ENCODE measurements around the gene TRIM56. TPM values are rescaled to one million over a fixed set of nuclear protein-coding genes. Genes with fewer than 3 reads are reported as not detected.
"Not testable (repeated sequence)": the region's sequence is repeated elsewhere in the genome, so short reads cannot be mapped to it uniquely, and the experiment has no call there.

TRIM56 gene
- total and polyA plus RNA-seq, 4 experiments from 2014 or later = 2.8 to 81.1 (median 47.8) TPM

DNA sequence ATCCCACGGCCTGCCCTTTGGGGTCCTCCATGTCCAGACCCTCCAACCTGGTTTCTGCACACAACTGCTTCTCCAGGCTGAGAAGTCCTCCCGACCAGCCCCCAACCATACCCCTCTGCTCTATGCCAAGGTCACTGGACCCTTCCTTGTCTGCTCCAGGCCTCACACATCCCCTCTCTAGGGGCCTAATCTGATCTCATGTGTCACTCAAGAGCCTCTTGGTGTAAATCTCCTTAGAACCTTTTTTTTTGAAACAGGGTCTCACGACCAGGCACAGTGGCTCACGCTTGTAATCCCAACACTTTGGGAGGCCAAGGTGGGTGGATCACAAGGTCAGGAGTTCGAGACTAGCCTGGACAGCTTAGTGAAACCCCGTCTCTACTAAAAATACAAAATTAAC is 24.1 kb downstream of the TRIM56 start:
- ChIA-PET POLR2A (ENCODE audit: partially characterized antibody) (no interaction called here), CTCF (ENCODE audit: partially characterized antibody) (interaction anchor here (1.0 to 1.6 kb wide), 2 partner anchors 32 to 51 kb away, joined by 3 to 4 read pairs; no protein-coding TSS in a partner anchor)
- peaks cover 11% of the 10 kb centered on the region in 2 donors for H3K27me3 Mint-ChIP-seq
- H3K4me1 Mint-ChIP-seq = no peaks in the 10 kb centered on the region
- H3K4me3 Mint-ChIP-seq = no peak overlapping the region
- no peaks in the 10 kb centered on the region for H3K4me1 ChIP-seq (ENCODE audit: insufficient read depth, low read length)
- no peak overlapping the region for H3K4me3 ChIP-seq (ENCODE audit: low read length in 2 of 2)
- peaks cover 0 to 2% (median 0%) of the 10 kb centered on the region in 8 donors for H3K9me3 Mint-ChIP-seq
- no peaks in the 10 kb centered on the region for H3K27me3 ChIP-seq (ENCODE audit: insufficient read depth, low read length)
- no peak overlapping the region for H3K27ac Mint-ChIP-seq
- no peaks in the 10 kb centered on the region for H3K36me3 Mint-ChIP-seq
- intact Hi-C loops (cut with micrococcal nuclease) = no loop called here
- no peaks in the 10 kb centered on the region for H3K9me3 ChIP-seq (ENCODE audit: control insufficient read depth in 1 of 2, low read length in 2 of 2)
- H3K27ac ChIP-seq (ENCODE audit: low read depth, low read length) = no peak overlapping the region
- no peak for DNase-seq
- no peaks in the 10 kb centered on the region for H3K36me3 ChIP-seq (ENCODE audit: insufficient read depth, low read length)

DNA sequence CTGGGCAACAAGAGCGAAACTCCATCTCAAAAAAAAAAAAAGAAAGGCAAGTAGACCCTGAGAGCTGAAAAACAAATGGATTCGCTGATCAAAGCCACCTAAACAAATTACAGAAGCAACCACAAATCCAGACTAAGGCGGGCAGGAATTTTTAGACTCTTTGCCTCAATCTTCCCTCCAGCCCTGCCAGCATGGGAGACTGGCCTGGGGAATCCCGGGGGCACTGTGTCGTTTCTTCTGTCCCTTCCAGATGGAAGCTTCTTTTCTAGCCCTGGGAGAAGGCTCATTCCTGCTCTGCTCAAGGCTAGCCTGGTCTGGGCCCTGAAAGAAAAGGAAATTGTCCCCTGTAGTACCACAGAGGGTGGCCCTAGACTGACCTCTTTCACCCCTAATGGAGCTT is 26.0 kb downstream of the TRIM56 start:
- Histone ChIP-seq H3K9me3 (ENCODE audit: control insufficient read depth in 1 of 2, low read length in 2 of 2) (no peaks in the 10 kb centered on the region), H3K36me3 (ENCODE audit: insufficient read depth, low read length) (no peaks in the 10 kb centered on the region), H3K4me1 (ENCODE audit: insufficient read depth, low read length) (no peaks in the 10 kb centered on the region), H3K27ac (ENCODE audit: low read depth, low read length) (no peak overlapping the region), H3K4me3 (ENCODE audit: low read length in 2 of 2) (no peak overlapping the region), H3K27me3 (ENCODE audit: insufficient read depth, low read length) (no peaks in the 10 kb centered on the region)
- no peak overlapping the region for H3K4me3 Mint-ChIP-seq
- DNase-seq = no peak
- H3K36me3 Mint-ChIP-seq = no peaks in the 10 kb centered on the region
- H3K9me3 Mint-ChIP-seq = peaks cover 0 to 2% (median 0%) of the 10 kb centered on the region in 8 donors
- CTCF ChIA-PET (ENCODE audit: partially characterized antibody) = no interaction called here
- no peak overlapping the region for H3K27ac Mint-ChIP-seq
- intact Hi-C loops (cut with micrococcal nuclease) = no loop called here
- peaks cover 7 to 9% of the 10 kb centered on the region in 2 donors for H3K27me3 Mint-ChIP-seq
- POLR2A ChIA-PET (ENCODE audit: partially characterized antibody) = no interaction called here
- H3K4me1 Mint-ChIP-seq = no peaks in the 10 kb centered on the region

DNA sequence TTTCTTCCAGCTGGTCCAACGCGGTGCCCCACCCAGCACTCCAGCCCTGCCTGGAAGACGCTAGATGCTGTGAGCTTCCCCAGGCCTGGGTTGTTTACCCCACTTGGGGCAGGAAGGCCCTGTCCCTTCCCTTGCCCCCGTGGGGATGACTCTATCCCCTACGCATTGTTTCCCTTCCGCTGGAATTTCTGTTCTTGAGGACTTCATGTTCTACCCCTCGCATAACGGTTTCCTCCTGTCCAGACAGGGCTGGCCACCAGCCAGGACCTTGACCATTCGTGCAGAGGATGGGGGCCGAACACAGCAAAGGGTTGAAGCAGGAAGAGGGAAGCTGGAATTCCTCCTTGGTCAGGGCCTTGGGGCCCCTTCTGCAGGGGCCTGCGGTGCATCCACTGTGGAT is 27.0 kb downstream of the TRIM56 start:
- H3K4me1 ChIP-seq (ENCODE audit: insufficient read depth, low read length) = no peaks in the 10 kb centered on the region
- Mint-ChIP-seq H3K4me3 (no peak overlapping the region), H3K27me3 (peaks cover 9 to 10% of the 10 kb centered on the region in 2 donors), H3K36me3 (no peaks in the 10 kb centered on the region), H3K9me3 (peaks cover 0 to 2% (median 0%) of the 10 kb centered on the region in 8 donors), H3K4me1 (no peaks in the 10 kb centered on the region), H3K27ac (no peak overlapping the region)
- no peaks in the 10 kb centered on the region for H3K36me3 ChIP-seq (ENCODE audit: insufficient read depth, low read length)
- POLR2A ChIA-PET (ENCODE audit: partially characterized antibody) = no interaction called here
- H3K9me3 ChIP-seq (ENCODE audit: control insufficient read depth in 1 of 2, low read length in 2 of 2) = no peaks in the 10 kb centered on the region
- H3K27ac ChIP-seq (ENCODE audit: low read depth, low read length) = no peak overlapping the region
- H3K4me3 ChIP-seq (ENCODE audit: low read length in 2 of 2) = no peak overlapping the region
- intact Hi-C loops (cut with micrococcal nuclease) = no loop called here
- CTCF ChIA-PET (ENCODE audit: partially characterized antibody) = no interaction called here
- no peak for DNase-seq
- H3K27me3 ChIP-seq (ENCODE audit: insufficient read depth, low read length) = no peaks in the 10 kb centered on the region

DNA sequence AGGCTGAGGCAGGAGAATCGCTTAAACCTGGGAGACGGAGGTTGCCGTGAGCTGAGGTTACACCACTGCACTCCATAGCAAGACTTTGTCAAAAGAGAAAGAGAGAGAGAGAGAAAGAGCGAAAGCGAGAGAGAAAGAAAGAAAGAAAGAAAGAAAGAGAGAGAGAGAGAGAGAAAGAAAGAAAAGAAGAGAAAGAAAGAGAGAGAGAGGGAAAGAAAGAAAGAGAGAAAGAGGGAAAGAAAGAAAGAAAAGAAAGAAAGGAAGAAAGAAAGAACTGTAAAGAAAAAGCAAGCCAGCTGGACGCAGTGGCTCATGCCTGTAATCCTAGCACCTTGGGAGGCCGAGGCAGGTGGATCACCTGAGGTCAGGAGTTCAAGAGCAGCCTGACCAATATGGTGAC is 27.9 kb downstream of the TRIM56 start:
- intact Hi-C loops (cut with micrococcal nuclease); H3K27ac Mint-ChIP-seq; H3K4me3 ChIP-seq (ENCODE audit: low read length in 2 of 2); H3K9me3 ChIP-seq (ENCODE audit: control insufficient read depth in 1 of 2, low read length in 2 of 2); H3K9me3 Mint-ChIP-seq; DNase-seq; H3K4me1 ChIP-seq (ENCODE audit: insufficient read depth, low read length); H3K36me3 ChIP-seq (ENCODE audit: insufficient read depth, low read length); H3K36me3 Mint-ChIP-seq; H3K4me1 Mint-ChIP-seq; CTCF ChIA-PET (ENCODE audit: partially characterized antibody); H3K27me3 ChIP-seq (ENCODE audit: insufficient read depth, low read length); POLR2A ChIA-PET (ENCODE audit: partially characterized antibody); H3K27ac ChIP-seq (ENCODE audit: low read depth, low read length); H3K27me3 Mint-ChIP-seq: not testable (repeated sequence)
- H3K4me3 Mint-ChIP-seq = peak overlapping the region in 1 of 8 donors; percentile 76

DNA sequence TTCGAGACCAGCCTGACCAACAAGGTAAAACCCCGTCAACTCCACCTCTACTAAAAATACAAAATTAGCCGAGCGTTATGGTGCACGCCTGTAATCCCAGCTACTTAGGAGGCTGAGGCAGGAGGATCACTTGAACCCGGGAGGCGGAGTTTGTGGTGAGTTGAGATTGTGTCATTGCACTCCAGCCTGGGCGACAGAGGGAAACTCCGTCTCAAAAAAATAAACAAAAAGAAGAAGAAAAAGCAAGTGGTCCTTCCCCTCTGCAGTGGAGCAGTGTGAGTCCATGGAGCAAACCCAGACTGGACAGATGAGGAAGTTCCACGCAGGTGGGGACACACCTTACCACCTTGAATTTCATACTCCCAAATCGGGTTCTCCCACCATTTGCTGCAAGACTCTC is 28.6 kb downstream of the TRIM56 start:
- Histone ChIP-seq H3K27ac (ENCODE audit: low read depth, low read length) (no peak overlapping the region), H3K4me1 (ENCODE audit: insufficient read depth, low read length) (no peaks in the 10 kb centered on the region), H3K4me3 (ENCODE audit: low read length in 2 of 2) (no peak overlapping the region), H3K36me3 (ENCODE audit: insufficient read depth, low read length) (no peaks in the 10 kb centered on the region), H3K9me3 (ENCODE audit: control insufficient read depth in 1 of 2, low read length in 2 of 2) (no peaks in the 10 kb centered on the region), H3K27me3 (ENCODE audit: insufficient read depth, low read length) (no peaks in the 10 kb centered on the region)
- no peaks in the 10 kb centered on the region for H3K4me1 Mint-ChIP-seq
- ChIA-PET POLR2A (ENCODE audit: partially characterized antibody) (no interaction called here), CTCF (ENCODE audit: partially characterized antibody) (no interaction called here)
- intact Hi-C loops (cut with micrococcal nuclease) = no loop called here
- peaks cover 5 to 12% of the 10 kb centered on the region in 2 donors for H3K27me3 Mint-ChIP-seq
- H3K9me3 Mint-ChIP-seq = no peaks in the 10 kb centered on the region
- DNase-seq = no peak
- H3K36me3 Mint-ChIP-seq = no peaks in the 10 kb centered on the region
- no peak overlapping the region for H3K4me3 Mint-ChIP-seq
- no peak overlapping the region for H3K27ac Mint-ChIP-seq

DNA sequence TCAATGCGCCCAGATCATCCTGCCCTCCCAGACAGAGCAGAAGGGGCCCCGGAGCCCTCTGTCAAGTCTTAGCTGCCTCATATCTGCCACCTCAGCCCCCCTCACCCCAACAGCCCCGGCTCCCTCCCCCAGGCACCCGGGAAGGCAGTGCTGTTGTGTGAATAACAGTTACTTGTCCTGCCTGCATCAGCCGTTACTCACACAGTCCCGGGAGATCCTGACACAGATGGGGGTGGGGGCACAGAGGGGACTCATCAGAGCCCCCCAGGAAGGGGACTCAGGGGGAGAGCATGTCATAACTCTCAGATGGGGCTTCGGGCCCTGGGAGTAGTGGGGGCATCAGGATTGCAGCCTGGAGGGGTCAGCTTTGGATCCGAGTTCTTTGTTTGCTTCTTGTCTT is 29.2 kb downstream of the TRIM56 start:
- H3K36me3 Mint-ChIP-seq = no peaks in the 10 kb centered on the region
- no peak overlapping the region for H3K27ac ChIP-seq (ENCODE audit: low read depth, low read length)
- POLR2A ChIA-PET (ENCODE audit: partially characterized antibody) = no interaction called here
- H3K27me3 Mint-ChIP-seq = peaks cover 5 to 15% of the 10 kb centered on the region in 2 donors
- H3K4me1 Mint-ChIP-seq = no peaks in the 10 kb centered on the region
- H3K27ac Mint-ChIP-seq = no peak overlapping the region
- DNase-seq = no peak
- CTCF ChIA-PET (ENCODE audit: partially characterized antibody) = interaction anchor here (0.7 kb wide), 1 partner anchor 78 kb away, joined by 3 read pairs; no protein-coding TSS in a partner anchor
- H3K4me3 Mint-ChIP-seq = no peak overlapping the region
- H3K27me3 ChIP-seq (ENCODE audit: insufficient read depth, low read length) = no peaks in the 10 kb centered on the region
- H3K9me3 Mint-ChIP-seq = no peaks in the 10 kb centered on the region
- no peaks in the 10 kb centered on the region for H3K36me3 ChIP-seq (ENCODE audit: insufficient read depth, low read length)
- no peaks in the 10 kb centered on the region for H3K4me1 ChIP-seq (ENCODE audit: insufficient read depth, low read length)
- intact Hi-C loops (cut with micrococcal nuclease) = no loop called here
- no peaks in the 10 kb centered on the region for H3K9me3 ChIP-seq (ENCODE audit: control insufficient read depth in 1 of 2, low read length in 2 of 2)
- no peak overlapping the region for H3K4me3 ChIP-seq (ENCODE audit: low read length in 2 of 2)

DNA sequence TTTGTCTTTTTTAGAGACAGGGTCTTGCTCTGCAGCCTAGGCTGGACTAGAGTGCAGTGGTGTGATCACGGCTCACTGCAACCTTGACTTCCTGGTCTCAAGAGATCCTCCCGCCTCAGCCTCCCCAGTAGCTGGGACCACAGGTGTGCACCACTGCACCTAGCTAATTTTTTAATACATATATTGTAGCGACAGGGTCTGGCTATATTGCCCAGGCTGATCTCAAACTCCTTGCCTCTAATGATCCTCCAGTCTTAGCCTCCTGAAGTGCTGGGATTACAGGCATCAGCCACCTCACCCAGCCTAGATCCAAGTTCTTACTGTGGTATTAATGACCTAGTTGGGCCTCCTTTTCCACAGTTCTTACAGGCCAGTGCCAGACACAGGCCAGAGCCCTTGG is 29.9 kb downstream of the TRIM56 start:
- Histone ChIP-seq H3K27ac (ENCODE audit: low read depth, low read length) (no peak overlapping the region), H3K27me3 (ENCODE audit: insufficient read depth, low read length) (no peaks in the 10 kb centered on the region), H3K36me3 (ENCODE audit: insufficient read depth, low read length) (no peaks in the 10 kb centered on the region), H3K9me3 (ENCODE audit: control insufficient read depth in 1 of 2, low read length in 2 of 2) (no peaks in the 10 kb centered on the region), H3K4me1 (ENCODE audit: insufficient read depth, low read length) (no peaks in the 10 kb centered on the region), H3K4me3 (ENCODE audit: low read length in 2 of 2) (no peak overlapping the region)
- CTCF ChIA-PET (ENCODE audit: partially characterized antibody) = interaction anchor here (0.7 kb wide), 1 partner anchor 77 kb away, joined by 3 read pairs; no protein-coding TSS in a partner anchor
- POLR2A ChIA-PET (ENCODE audit: partially characterized antibody) = no interaction called here
- no peaks in the 10 kb centered on the region for H3K4me1 Mint-ChIP-seq
- intact Hi-C loops (cut with micrococcal nuclease) = no loop called here
- no peaks in the 10 kb centered on the region for H3K9me3 Mint-ChIP-seq
- H3K27ac Mint-ChIP-seq = no peak overlapping the region
- no peaks in the 10 kb centered on the region for H3K36me3 Mint-ChIP-seq
- no peak overlapping the region for H3K4me3 Mint-ChIP-seq
- DNase-seq = no peak
- H3K27me3 Mint-ChIP-seq = peaks cover 12 to 20% of the 10 kb centered on the region in 2 donors

DNA sequence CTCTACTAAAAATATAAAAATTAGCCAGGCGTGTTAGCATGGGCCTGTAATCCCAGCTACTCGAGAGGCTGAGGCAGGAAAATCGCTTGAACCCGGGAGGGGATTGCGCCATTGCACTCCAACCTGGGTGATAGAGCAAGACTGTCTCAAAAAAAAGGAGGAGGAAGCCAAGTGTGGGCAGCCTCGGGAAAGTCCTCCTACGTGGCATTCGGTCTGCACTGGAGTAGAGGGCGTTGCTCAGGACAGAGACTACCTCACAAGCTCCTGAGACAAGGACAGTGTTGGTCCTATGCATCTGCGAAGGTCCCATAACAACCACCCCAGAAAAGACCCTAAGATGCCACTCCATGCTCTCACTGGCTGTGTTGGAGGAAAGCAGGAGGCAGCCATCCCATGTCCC is 31.6 kb downstream of the TRIM56 start:
- H3K9me3 Mint-ChIP-seq = no peaks in the 10 kb centered on the region
- no peak for DNase-seq
- H3K36me3 Mint-ChIP-seq = no peaks in the 10 kb centered on the region
- Histone ChIP-seq H3K36me3 (ENCODE audit: insufficient read depth, low read length) (no peaks in the 10 kb centered on the region), H3K27ac (ENCODE audit: low read depth, low read length) (no peak overlapping the region), H3K4me1 (ENCODE audit: insufficient read depth, low read length) (no peaks in the 10 kb centered on the region), H3K9me3 (ENCODE audit: control insufficient read depth in 1 of 2, low read length in 2 of 2) (no peaks in the 10 kb centered on the region), H3K27me3 (ENCODE audit: insufficient read depth, low read length) (no peaks in the 10 kb centered on the region), H3K4me3 (ENCODE audit: low read length in 2 of 2) (no peak overlapping the region)
- CTCF ChIA-PET (ENCODE audit: partially characterized antibody) = no interaction called here
- POLR2A ChIA-PET (ENCODE audit: partially characterized antibody) = no interaction called here
- H3K27ac Mint-ChIP-seq = no peak overlapping the region
- H3K27me3 Mint-ChIP-seq = peaks cover 18 to 26% of the 10 kb centered on the region in 2 donors
- H3K4me1 Mint-ChIP-seq = peaks cover 0 to 6% (median under 1%) of the 10 kb centered on the region in 4 donors
- intact Hi-C loops (cut with micrococcal nuclease) = no loop called here
- H3K4me3 Mint-ChIP-seq = no peak overlapping the region

Data from CD4-positive, alpha-beta memory T cell (primary cell).